RWPE1 (cell line): ENCODE measurements around the gene KRIT1.

ENCODE experiments used
- CTCF ChIA-PET: fragments of 350-600 bp; sonication (Branson Sonifier 250); formaldehyde crosslinking; extraction: SDS; loops from one replicate; lab custom pipeline; 2021; lab: Yijun Ruan, JAX
- POLR2A ChIA-PET: fragments of 400-600 bp; formaldehyde crosslinking; extraction: SDS; loops from one replicate; lab custom pipeline; 2020; ENCODE audit warnings: antibody characterized with exemption; ENCODE audit not compliant: low non-redundant PET; lab: Yijun Ruan, JAX
- DNase-seq: peaks from one replicate; pipeline ENCODE4 v3.0.0; 2012; ENCODE audit warnings: low spot score
- H3K27ac ChIP-seq: fragments of 450-650 bp; 2 replicates; pipeline ENCODE4 v1.5.1; 2017
- TF ChIP-seq, protein P1 (sequence below): fragments of 450-650 bp; conservative IDR thresholded peaks from 2 replicates; pipeline ENCODE4 v1.5.1; 2017; ENCODE audit warnings: low read depth, mild to moderate bottlenecking

The KRIT1 gene

DNA sequence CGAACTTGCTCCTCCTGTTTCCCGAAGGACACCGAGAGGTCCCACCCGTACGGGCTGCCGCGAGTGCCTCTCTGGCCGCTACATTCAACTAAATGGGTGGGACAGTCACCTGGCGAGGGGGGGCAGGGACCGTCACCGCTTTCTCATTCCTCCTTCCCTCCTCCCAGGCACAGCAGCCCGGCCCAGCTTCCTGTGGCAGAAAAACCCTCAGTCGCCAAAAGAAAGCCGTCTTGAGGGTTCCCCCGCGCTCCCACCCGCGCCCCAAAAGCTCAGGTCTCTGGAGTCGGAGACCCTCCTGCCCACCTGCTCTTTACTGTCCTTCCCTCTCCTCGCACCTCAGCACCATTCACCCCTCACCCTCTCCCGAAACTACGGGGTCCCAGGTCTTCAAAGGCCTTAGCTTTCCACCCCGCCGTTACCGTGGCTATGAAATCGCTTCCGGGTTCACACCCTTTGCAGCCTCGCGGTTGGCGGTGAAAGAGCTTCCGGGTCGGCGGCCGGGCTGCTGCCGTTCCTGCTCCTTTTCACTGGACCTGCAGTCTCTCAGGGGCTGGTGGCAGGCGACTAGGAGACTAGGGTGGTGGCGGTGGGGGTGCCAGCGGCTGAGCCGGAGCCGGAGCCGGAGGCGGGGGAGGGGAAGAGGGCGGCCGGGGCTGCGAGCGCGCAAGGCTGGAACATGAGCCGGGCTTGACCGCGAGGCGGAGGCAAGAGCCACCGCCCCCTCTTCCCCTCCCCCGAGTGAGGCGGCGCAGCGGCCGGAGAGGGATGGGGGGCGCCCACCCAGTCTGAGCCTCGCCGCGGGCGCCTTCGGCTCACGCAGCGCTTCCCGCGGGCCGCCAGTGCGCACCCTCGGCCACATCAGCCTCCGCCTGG lies at the start of gene KRIT1, which contains the start of gene ANKIB1:
Gene KRIT1 (minus strand): TSS at position 428 of the 873 bp plus-strand sequence. CDS start 3,779 bp downstream, outside the sequence.
Gene ANKIB1 (plus strand): TSS at position 488 of the 873 bp plus-strand sequence. CDS start 49,005 bp downstream, outside the sequence.
- POLR2A ChIA-PET = interaction anchor here (0.7 to 1.2 kb wide), 3 partner anchors 16 to 283 kb away, joined by 3 read pairs; partner anchors contain the start of genes CYP51A1, PEX1 and RBM48
- H3K27ac ChIP-seq = peak within 1 kb of the TSS; percentile 92
- CTCF ChIA-PET = interaction anchor here (0.5 to 0.7 kb wide), 4 partner anchors 34 to 407 kb away, joined by 3 to 8 read pairs (median 4); no protein-coding TSS in a partner anchor
- peak; percentile 78 for DNase-seq
- TF ChIP-seq, protein P1, sequence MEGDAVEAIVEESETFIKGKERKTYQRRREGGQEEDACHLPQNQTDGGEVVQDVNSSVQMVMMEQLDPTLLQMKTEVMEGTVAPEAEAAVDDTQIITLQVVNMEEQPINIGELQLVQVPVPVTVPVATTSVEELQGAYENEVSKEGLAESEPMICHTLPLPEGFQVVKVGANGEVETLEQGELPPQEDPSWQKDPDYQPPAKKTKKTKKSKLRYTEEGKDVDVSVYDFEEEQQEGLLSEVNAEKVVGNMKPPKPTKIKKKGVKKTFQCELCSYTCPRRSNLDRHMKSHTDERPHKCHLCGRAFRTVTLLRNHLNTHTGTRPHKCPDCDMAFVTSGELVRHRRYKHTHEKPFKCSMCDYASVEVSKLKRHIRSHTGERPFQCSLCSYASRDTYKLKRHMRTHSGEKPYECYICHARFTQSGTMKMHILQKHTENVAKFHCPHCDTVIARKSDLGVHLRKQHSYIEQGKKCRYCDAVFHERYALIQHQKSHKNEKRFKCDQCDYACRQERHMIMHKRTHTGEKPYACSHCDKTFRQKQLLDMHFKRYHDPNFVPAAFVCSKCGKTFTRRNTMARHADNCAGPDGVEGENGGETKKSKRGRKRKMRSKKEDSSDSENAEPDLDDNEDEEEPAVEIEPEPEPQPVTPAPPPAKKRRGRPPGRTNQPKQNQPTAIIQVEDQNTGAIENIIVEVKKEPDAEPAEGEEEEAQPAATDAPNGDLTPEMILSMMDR = no peak

DNA sequence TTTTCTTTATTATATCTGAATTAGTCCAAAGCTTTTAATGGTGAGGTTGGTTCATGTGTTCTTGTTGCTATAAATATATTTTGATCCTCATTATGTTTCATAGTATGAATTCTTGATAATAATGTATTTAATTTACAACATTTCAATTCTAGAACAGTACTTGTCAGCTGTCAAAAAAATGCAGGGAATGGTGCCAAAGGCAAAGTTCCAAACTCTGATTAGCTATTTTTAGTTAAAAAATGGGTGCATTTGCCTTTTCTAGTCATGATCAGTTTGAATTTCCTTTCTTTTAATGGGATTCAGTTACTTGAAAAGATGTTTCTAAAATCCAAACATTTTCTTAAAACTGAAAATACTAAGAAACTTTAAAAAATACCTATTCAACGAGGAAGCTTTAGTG lies 49.7 kb upstream of the KRIT1 start:
- H3K27ac ChIP-seq = no peak overlapping the region
- no peak for DNase-seq
- CTCF ChIA-PET = no interaction called here
- POLR2A ChIA-PET = no interaction called here
- TF ChIP-seq, protein P1 = no peak

DNA sequence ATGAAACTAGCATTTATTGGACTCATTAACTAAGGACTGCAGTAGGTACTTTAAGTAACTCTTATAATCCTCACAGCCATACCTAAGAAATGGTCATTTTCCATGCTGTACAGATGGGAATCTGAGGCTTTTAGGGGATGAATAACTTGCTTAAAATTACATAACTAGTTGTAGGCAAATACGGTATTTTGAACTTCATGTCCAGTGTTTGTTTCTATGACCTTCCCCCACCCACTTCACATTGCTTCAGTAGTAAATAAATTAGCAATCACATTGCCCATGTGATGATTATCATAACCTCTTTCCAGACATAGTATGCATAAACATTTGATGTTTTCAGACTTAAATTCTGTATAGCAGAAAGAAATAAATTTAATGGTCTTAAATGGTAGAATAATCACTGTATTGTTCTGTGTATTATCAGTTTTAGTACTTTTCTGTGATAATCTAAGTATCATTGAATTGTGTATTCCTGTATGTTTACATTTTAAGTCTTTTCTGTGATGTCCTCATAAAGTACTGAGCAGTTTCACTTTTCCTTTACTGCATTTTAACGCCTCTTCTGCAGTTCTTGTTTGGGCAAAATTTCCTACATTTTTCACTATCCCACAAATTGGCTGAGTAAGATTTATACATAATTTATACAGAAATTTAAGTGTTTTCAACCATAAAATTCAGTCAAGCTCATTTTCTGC lies 48.3 kb upstream of the KRIT1 start:
- TF ChIP-seq, protein P1 = no peak
- ChIA-PET POLR2A (no interaction called here), CTCF (no interaction called here)
- no peak overlapping the region for H3K27ac ChIP-seq
- no peak for DNase-seq

DNA sequence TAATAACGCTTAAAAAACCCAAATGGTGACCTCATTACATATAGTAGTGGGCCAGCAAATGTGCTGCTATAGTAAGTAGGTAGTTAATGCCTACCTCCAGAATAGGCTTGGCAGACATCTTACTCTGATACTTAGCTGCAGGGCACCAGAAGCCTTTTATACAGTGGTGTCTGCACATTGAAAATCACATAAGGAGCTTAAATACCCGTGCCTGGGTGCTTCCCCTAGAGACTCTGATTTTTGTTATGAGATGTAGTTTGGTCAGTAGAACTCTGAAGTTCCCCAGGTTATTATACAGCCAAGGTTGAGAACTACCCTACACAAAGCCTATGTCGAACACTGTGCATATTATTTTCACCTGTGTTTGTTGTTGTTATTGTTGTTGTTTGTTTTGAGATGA lies 47.3 kb upstream of the KRIT1 start:
- ChIA-PET POLR2A (no interaction called here), CTCF (interaction anchor here (0.7 kb wide), 1 partner anchor 41 kb away, joined by 3 read pairs; no protein-coding TSS in a partner anchor)
- no peak overlapping the region for H3K27ac ChIP-seq
- DNase-seq = no peak
- TF ChIP-seq, protein P1 = no peak

DNA sequence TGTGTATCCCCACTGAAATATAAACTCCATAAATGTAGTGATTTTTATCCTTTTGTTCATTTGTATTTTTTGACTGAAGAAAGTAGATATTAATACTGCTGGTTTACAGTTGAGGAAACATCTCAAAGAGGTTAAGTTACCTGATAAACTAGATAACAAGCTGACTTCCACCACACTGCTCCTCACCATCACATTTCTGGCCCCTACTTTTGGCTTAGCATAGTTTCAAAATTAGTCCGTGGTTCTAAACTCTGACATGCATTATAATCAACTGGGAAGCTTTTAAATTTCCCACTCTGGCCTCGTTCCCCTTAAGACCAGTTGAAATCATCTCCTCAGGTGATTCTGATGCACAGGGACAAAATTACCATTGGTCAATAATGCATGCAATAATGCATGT lies 43.6 kb upstream of the KRIT1 start:
- H3K27ac ChIP-seq = no peak overlapping the region
- POLR2A ChIA-PET = no interaction called here
- CTCF ChIA-PET = no interaction called here
- no peak for DNase-seq
- TF ChIP-seq, protein P1 = no peak

DNA sequence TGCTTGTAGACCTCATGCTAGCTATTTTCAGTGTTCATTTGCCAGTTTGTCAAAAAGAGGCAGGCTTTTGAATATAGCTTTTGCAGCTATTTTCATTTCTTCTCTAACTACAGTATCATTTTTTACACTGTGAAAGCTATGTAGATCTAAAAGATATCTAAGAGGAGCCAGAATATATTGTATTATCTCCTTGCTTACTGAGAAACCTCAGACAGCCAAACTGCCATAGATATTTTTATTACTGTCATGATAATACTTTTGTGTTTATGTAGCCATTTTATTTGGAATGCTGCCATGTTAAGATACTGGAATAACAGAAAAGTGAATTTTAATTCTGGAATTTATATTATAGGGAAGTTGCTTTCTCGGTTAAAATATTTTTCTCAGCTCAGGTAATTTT lies 37.2 kb upstream of the KRIT1 start:
- DNase-seq = no peak
- no peak overlapping the region for H3K27ac ChIP-seq
- TF ChIP-seq, protein P1 = no peak
- ChIA-PET CTCF (no interaction called here), POLR2A (no interaction called here)
